RWPE1 (cell line): Measurements from ENCODE around the gene YES1.

Experiments used
- CTCF ChIA-PET: fragments of 350-600 bp; sonication (Branson Sonifier 250); formaldehyde crosslinking; extraction: SDS; loops from one replicate; lab custom pipeline; 2021; lab: Yijun Ruan, JAX
- POLR2A ChIA-PET: fragments of 400-600 bp; formaldehyde crosslinking; extraction: SDS; loops from one replicate; lab custom pipeline; 2020; ENCODE audit warnings: antibody characterized with exemption; ENCODE audit not compliant: low non-redundant PET; lab: Yijun Ruan, JAX
- DNase-seq: peaks from one replicate; pipeline ENCODE4 v3.0.0; 2012; ENCODE audit warnings: low spot score
- H3K27ac ChIP-seq: fragments of 450-650 bp; 2 replicates; pipeline ENCODE4 v1.5.1; 2017
- CTCF ChIP-seq: fragments of 450-650 bp; conservative IDR thresholded peaks from 2 replicates; pipeline ENCODE4 v1.5.1; 2017; ENCODE audit warnings: low read depth, mild to moderate bottlenecking

The YES1 gene

GRCh38 chr18:825891-826585, 14.0 kb upstream of the YES1 start:
- TF ChIP-seq CTCF = no peak
- no peak for DNase-seq
- no peak overlapping the region for H3K27ac ChIP-seq
- ChIA-PET CTCF (interaction anchor here (0.6 to 1.5 kb wide), 2 partner anchors 13 to 689 kb away, joined by 3 to 6 read pairs; no protein-coding TSS in a partner anchor), POLR2A (no interaction called here)

- ChIA-PET POLR2A (no interaction called here), CTCF (interaction anchor here (0.6 to 0.7 kb wide), 3 partner anchors 27 to 48 kb away, joined by 3 to 7 read pairs (median 5); no protein-coding TSS in a partner anchor)
- TF ChIP-seq CTCF = no peak
- no peak overlapping the region for H3K27ac ChIP-seq
- DNase-seq = no peak
Observed at GRCh38 chr18:824179-824578, 12.1 kb upstream of the YES1 start.

DNA sequence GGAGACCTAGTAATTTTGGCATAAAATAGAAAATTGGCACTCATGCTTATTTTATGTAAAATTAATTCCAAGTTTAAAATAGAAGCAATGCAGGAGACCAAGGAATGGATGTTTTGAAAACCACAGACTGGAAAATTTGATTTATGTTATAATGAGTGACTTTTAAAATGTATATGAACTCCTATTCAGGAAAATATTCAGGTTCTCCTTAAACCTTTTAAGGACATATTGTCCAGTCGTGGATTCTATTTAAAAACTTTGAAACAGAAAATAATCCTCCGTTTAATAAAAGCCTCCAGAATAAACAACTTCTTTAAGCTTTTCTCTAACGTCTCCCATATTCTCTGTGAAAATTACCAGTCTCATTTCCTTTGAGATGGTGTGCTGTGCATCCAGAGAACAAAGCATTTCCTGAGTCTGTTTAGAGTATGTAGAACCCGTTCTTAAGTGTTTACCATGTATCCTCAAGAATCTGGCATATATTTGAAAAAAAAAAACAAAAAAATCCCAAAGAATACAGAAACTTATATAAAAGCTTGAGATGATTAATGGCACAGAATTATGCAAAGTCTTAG, 8.6 kb upstream of the YES1 start:
- no peak for DNase-seq
- ChIA-PET CTCF (interaction anchor here (0.6 to 1.3 kb wide), 4 partner anchors 9 to 975 kb away, joined by 3 read pairs; no protein-coding TSS in a partner anchor), POLR2A (interaction anchor here (0.6 kb wide), 1 partner anchor 222 kb away, joined by 3 read pairs; no protein-coding TSS in a partner anchor)
- H3K27ac ChIP-seq = no peak overlapping the region
- TF ChIP-seq CTCF = no peak

DNA sequence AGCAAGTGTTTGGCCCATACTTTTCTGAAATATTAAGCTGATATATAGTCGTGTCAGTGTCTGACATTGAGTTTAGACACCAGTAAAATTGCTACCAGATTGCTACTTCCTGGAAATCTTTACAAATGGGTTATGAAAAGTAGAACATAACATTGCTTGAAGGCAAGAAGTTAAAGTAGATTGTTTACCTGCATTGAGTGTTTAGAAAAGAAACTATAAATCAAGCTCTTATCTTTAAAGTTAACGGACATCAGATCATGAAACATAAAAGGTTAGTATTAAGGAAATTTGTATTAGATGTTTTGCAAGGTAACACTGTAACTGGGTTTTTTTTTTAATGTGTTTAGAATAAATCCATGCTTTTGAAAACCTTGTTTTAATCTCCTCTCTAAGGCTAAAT, 4.8 kb upstream of the YES1 start:
- POLR2A ChIA-PET = interaction anchor here (0.6 kb wide), 1 partner anchor 634 kb away, joined by 3 read pairs; no protein-coding TSS in a partner anchor
- no peak for DNase-seq

GRCh38 chr18:816088-816653, 4.1 kb upstream of the YES1 start:
- POLR2A ChIA-PET = interaction anchor here (0.6 kb wide), 1 partner anchor 633 kb away, joined by 3 read pairs; no protein-coding TSS in a partner anchor
- CTCF ChIA-PET = no interaction called here
- TF ChIP-seq CTCF = no peak

More for the DNA sequence above, 4.8 kb upstream of the YES1 start:
- no peak overlapping the region for H3K27ac ChIP-seq
- no peak for TF ChIP-seq CTCF
- CTCF ChIA-PET = interaction anchor here (1.6 kb wide), 1 partner anchor 9 kb away, joined by 7 read pairs; no protein-coding TSS in a partner anchor

GRCh38 chr18:815353-815752, 3.3 kb upstream of the YES1 start:
- no peak for DNase-seq
- TF ChIP-seq CTCF = no peak
- no peak overlapping the region for H3K27ac ChIP-seq
- CTCF ChIA-PET = interaction anchor here (0.9 kb wide), 1 partner anchor 23 kb away, joined by 3 read pairs; no protein-coding TSS in a partner anchor
- POLR2A ChIA-PET = no interaction called here

More at GRCh38 chr18:816088-816653, 4.1 kb upstream of the YES1 start:
- no peak overlapping the region for H3K27ac ChIP-seq
- no peak for DNase-seq
